ENCODE data around the gene VAPB. TPM values are rescaled to one million over a fixed set of nuclear protein-coding genes. Genes with fewer than 3 reads are reported as not detected.

The VAPB gene
- total and polyA plus RNA-seq, 2 of the 4 experiments (the other 2 are of a cell fraction) = 9.1 to 26.0 TPM

GRCh38 chr20:58428364-58428763 is 39.3 kb downstream of the VAPB start:
- Histone ChIP-seq H3K27me3 (ENCODE audit: control insufficient read depth, insufficient read depth, low read length) (no peaks in the 10 kb centered on the region), H2AFZ (replicated peaks; ENCODE audit: low read length, poor library complexity) (no peak overlapping the region), H3K9ac (ENCODE audit: low read depth, low read length) (no peak overlapping the region), H2AK5ac (ENCODE audit: low read depth, low read length) (no peak overlapping the region), H2BK120ac (ENCODE audit: low read depth, low read length) (no peak overlapping the region), H3K4me1 (ENCODE audit: control insufficient read depth, insufficient read depth, low read length) (peaks cover 16% of the 10 kb centered on the region), H3K9me3 (ENCODE audit: control insufficient read depth, insufficient read depth, low read length) (no peaks in the 10 kb centered on the region), H3K36me3 (ENCODE audit: control insufficient read depth, insufficient read depth, low read length) (peaks cover 4% of the 10 kb centered on the region), H2AK9ac (replicated peaks; ENCODE audit: low read depth, low read length, poor library complexity) (no peak overlapping the region), H2BK15ac (ENCODE audit: low read depth, low read length) (no peak overlapping the region), H2BK20ac (ENCODE audit: low read depth, low read length) (no peak overlapping the region), H3K23ac (ENCODE audit: low read depth, low read length) (no peak overlapping the region), H3K9me1 (ENCODE audit: insufficient read depth, low read length) (peaks cover 29% of the 10 kb centered on the region), H3K4me3 (ENCODE audit: insufficient read depth, low read depth, low read length) (no peak overlapping the region), H3K27ac (ENCODE audit: insufficient read depth, low read length) (no peak overlapping the region), H3K14ac (replicated peaks; ENCODE audit: low read depth, low read length) (no peak overlapping the region), H4K91ac (ENCODE audit: insufficient read depth, low read depth, low read length) (no peak overlapping the region), H2BK5ac (ENCODE audit: low read depth, low read length, poor library complexity, severe bottlenecking) (no peak overlapping the region), H3K18ac (ENCODE audit: low read depth, low read length) (no peak overlapping the region), H3K79me1 (ENCODE audit: low read depth in 1 of 2, low read length in 2 of 2) (peaks cover 67 to 87% of the 10 kb centered on the region in 2 experiments), H4K8ac (ENCODE audit: low read depth in 2 of 2, low read length in 2 of 2) (no peak overlapping the region), H3K56ac (ENCODE audit: extremely low read depth, insufficient read depth, low read length) (no peak overlapping the region), H3K4ac (ENCODE audit: low read depth, low read length) (no peak overlapping the region), H4K5ac (ENCODE audit: low read depth, low read length) (no peak overlapping the region), H4K20me1 (ENCODE audit: insufficient read depth, low read length) (peaks cover 41% of the 10 kb centered on the region), H3K4me2 (ENCODE audit: low read depth, low read length) (no peak overlapping the region)
- no peak for DNase-seq
- no peak for TF ChIP-seq MAFK (IDR thresholded peaks at IDR 0.05; ENCODE audit: low read depth, low read length)
- no peak for TF ChIP-seq RAD21 (IDR thresholded peaks at IDR 0.05; ENCODE audit: low read length)
- no peak for TF ChIP-seq RCOR1 (IDR thresholded peaks at IDR 0.05; ENCODE audit: insufficient replicate concordance, low read length)
- no peak for TF ChIP-seq MXI1 (IDR thresholded peaks at IDR 0.05; ENCODE audit: borderline replicate concordance, low read depth, low read length)
- TF ChIP-seq BHLHE40 (IDR thresholded peaks at IDR 0.05; ENCODE audit: low read depth, low read length) = no peak
- no peak for TF ChIP-seq SMC3 (IDR thresholded peaks at IDR 0.05; ENCODE audit: low read depth, low read length)
- no peak for TF ChIP-seq CEBPB (IDR thresholded peaks at IDR 0.05; ENCODE audit: low read depth, low read length)
- dilution Hi-C loops (cut with HindIII; ENCODE audit: low sequenced_read_pairs, unreplicated experiment) = no loop called here
- no peak for ATAC-seq (ENCODE audit: low read depth)
- WGBS, 2 experiments (ENCODE audit: extremely low coverage in 2 of 2, insufficient read length in 1 of 2) = 100% methylated on average over 1 of the region's 2 CpGs; no CpG with 5 or more reads in 1 of the 2 experiments
- ChIA-PET POLR2A (ENCODE audit: unreplicated experiment) (no interaction called here), CTCF (no interaction called here)
- in situ Hi-C loops (cut with MboI; ENCODE audit: low sequenced_read_pairs) = no loop called here
- intact Hi-C loops (cut with micrococcal nuclease) = no loop called here
- BruUV-seq (replicated peaks) = no TSS peak

All from IMR-90 (cell line).